Occipital lobe (tissue), 2 donors: ENCODE data around the gene MTCH2. TPM values are rescaled to one million over a fixed set of nuclear protein-coding genes. Genes with fewer than 3 reads are reported as not detected.
"Not testable (repeated sequence)": the region's sequence is repeated elsewhere in the genome, so short reads cannot be mapped to it uniquely, and the experiment has no call there.

ENCODE experiments used
- DNase-seq: peaks from one replicate; lab custom pipeline; 2025; lab: John Stamatoyannopoulos, UW
- total RNA-seq: library from RNA; depleted of rRNA; stranded (reverse); fragments of >200 nt; gene quantifications from one replicate; pipeline ENCODE4 v1.2.3, GENCODE V29; 2014

The MTCH2 gene
- 89.2 TPM for total RNA-seq

GRCh38 chr11:47642099-47642855 is at the start of gene MTCH2:
TSS of gene MTCH2 (minus strand) at chr11:47642559. CDS start at chr11:47642465, 94 bp downstream.
- peak; percentile 95 for DNase-seq

- DNase-seq, result no peak
Measured at GRCh38 chr11:47691979-47692378, 49.6 kb upstream of the MTCH2 start.

GRCh38 chr11:47689480-47689879 is 47.1 kb upstream of the MTCH2 start:
- no peak for DNase-seq

GRCh38 chr11:47688991-47689390 is 46.6 kb upstream of the MTCH2 start:
- DNase-seq, result no peak

GRCh38 chr11:47688111-47688510 is 45.8 kb upstream of the MTCH2 start:
- no peak for DNase-seq

GRCh38 chr11:47686704-47687103 is 44.3 kb upstream of the MTCH2 start:
- not testable (repeated sequence) for DNase-seq

- no peak for DNase-seq
Measured at GRCh38 chr11:47686151-47686550, 43.8 kb upstream of the MTCH2 start.

GRCh38 chr11:47675851-47676250 is 33.5 kb upstream of the MTCH2 start:
- DNase-seq, result no peak

GRCh38 chr11:47672283-47672730 is 29.9 kb upstream of the MTCH2 start:
- no peak for DNase-seq

- DNase-seq, result no peak
Measured at GRCh38 chr11:47669856-47670255, 27.5 kb upstream of the MTCH2 start.

- no peak for DNase-seq
Measured at GRCh38 chr11:47668665-47669064, 26.3 kb upstream of the MTCH2 start.

- DNase-seq, result no peak
Measured at GRCh38 chr11:47667555-47667954, 25.2 kb upstream of the MTCH2 start.

- no peak for DNase-seq
Measured at GRCh38 chr11:47667135-47667534, 24.8 kb upstream of the MTCH2 start.

- not testable (repeated sequence) for DNase-seq
Measured at GRCh38 chr11:47664936-47665335, 22.6 kb upstream of the MTCH2 start.

- DNase-seq, result no peak
Measured at GRCh38 chr11:47661245-47661644, 18.9 kb upstream of the MTCH2 start.

GRCh38 chr11:47659276-47659675 is 16.9 kb upstream of the MTCH2 start:
- DNase-seq, result no peak

- no peak for DNase-seq
Measured at GRCh38 chr11:47656260-47656885, 14.0 kb upstream of the MTCH2 start.

- DNase-seq, result no peak
Measured at GRCh38 chr11:47651818-47652469, 9.6 kb upstream of the MTCH2 start.

GRCh38 chr11:47649276-47649675 is 6.9 kb upstream of the MTCH2 start:
- no peak for DNase-seq

- no peak for DNase-seq
Measured at GRCh38 chr11:47646019-47646418, 3.7 kb upstream of the MTCH2 start.

- DNase-seq, result no peak
Measured at GRCh38 chr11:47645500-47645899, 3.1 kb upstream of the MTCH2 start.

GRCh38 chr11:47641600-47642098 is 710 bp downstream of the MTCH2 start:
- DNase-seq, result no peak
